ENCODE data around the gene MS4A13. TPM values are rescaled to one million over a fixed set of nuclear protein-coding genes. Genes with fewer than 3 reads are reported as not detected.

MS4A13 gene
- total and polyA plus RNA-seq, 10 of the 15 experiments (the other 5 are each of a cell fraction or from before 2014, with no cell fraction given), result not detected

DNA sequence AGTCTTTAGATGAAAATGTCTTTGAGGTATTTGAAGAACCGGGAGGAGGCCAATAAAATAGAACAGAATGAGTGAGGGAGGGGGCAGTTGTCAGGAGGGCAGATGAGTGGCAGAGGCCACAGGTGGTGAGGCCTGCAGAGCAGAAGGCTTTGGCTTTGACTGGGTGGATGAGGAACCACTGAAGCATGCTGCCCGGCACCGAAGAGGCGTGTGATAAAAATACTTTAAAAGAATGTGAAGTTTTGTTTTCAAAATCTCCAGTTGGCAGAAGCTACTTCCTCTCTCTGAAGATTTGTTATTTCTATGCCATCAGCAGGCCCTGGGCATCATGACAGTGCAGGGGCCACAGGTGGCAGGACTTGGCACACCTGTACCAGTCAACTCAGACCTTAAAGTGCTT is 16.3 kb upstream of the MS4A13 start (continued):
- TF ChIP-seq SKIL (IDR thresholded peaks at IDR 0.05; ENCODE audit: low read depth, poor library complexity, severe bottlenecking), result no peak
- peak; percentile 68 for TF ChIP-seq SPI1 (IDR thresholded peaks at IDR 0.05; ENCODE audit: borderline replicate concordance, insufficient read depth, low read depth, low read length)
- TF ChIP-seq MYB (IDR thresholded peaks at IDR 0.05; ENCODE audit: borderline replicate concordance, low read depth, low read length), result no peak
- TF ChIP-seq KAT2A (conservative IDR thresholded peaks at IDR 0.05; ENCODE audit: control insufficient read depth, low read depth, low read length), result no peak
- TF ChIP-seq STAT1 (conservative IDR thresholded peaks at IDR 0.05), result no peak
- TF ChIP-seq, protein P1, sequence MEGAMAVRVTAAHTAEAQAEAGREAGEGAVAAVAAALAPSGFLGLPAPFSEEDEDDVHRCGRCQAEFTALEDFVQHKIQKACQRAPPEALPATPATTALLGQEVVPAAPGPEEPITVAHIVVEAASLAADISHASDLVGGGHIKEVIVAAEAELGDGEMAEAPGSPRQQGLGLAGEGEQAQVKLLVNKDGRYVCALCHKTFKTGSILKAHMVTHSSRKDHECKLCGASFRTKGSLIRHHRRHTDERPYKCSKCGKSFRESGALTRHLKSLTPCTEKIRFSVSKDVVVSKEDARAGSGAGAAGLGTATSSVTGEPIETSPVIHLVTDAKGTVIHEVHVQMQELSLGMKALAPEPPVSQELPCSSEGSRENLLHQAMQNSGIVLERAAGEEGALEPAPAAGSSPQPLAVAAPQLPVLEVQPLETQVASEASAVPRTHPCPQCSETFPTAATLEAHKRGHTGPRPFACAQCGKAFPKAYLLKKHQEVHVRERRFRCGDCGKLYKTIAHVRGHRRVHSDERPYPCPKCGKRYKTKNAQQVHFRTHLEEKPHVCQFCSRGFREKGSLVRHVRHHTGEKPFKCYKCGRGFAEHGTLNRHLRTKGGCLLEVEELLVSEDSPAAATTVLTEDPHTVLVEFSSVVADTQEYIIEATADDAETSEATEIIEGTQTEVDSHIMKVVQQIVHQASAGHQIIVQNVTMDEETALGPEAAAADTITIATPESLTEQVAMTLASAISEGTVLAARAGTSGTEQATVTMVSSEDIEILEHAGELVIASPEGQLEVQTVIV (IDR thresholded peaks at IDR 0.05; ENCODE audit: borderline replicate concordance, partially characterized antibody), result no peak
- TF ChIP-seq, protein P2, sequence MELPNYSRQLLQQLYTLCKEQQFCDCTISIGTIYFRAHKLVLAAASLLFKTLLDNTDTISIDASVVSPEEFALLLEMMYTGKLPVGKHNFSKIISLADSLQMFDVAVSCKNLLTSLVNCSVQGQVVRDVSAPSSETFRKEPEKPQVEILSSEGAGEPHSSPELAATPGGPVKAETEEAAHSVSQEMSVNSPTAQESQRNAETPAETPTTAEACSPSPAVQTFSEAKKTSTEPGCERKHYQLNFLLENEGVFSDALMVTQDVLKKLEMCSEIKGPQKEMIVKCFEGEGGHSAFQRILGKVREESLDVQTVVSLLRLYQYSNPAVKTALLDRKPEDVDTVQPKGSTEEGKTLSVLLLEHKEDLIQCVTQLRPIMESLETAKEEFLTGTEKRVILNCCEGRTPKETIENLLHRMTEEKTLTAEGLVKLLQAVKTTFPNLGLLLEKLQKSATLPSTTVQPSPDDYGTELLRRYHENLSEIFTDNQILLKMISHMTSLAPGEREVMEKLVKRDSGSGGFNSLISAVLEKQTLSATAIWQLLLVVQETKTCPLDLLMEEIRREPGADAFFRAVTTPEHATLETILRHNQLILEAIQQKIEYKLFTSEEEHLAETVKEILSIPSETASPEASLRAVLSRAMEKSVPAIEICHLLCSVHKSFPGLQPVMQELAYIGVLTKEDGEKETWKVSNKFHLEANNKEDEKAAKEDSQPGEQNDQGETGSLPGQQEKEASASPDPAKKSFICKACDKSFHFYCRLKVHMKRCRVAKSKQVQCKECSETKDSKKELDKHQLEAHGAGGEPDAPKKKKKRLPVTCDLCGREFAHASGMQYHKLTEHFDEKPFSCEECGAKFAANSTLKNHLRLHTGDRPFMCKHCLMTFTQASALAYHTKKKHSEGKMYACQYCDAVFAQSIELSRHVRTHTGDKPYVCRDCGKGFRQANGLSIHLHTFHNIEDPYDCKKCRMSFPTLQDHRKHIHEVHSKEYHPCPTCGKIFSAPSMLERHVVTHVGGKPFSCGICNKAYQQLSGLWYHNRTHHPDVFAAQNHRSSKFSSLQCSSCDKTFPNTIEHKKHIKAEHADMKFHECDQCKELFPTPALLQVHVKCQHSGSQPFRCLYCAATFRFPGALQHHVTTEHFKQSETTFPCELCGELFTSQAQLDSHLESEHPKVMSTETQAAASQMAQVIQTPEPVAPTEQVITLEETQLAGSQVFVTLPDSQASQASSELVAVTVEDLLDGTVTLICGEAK (IDR thresholded peaks at IDR 0.05; ENCODE audit: borderline replicate concordance), result no peak
- TF ChIP-seq CBX3 (IDR thresholded peaks at IDR 0.05; ENCODE audit: borderline replicate concordance, low read depth), result no peak
- no peak for TF ChIP-seq ESRRA (IDR thresholded peaks at IDR 0.05; ENCODE audit: low read length)
- TF ChIP-seq ZNF207 (IDR thresholded peaks at IDR 0.05; ENCODE audit: borderline replicate concordance), result no peak
- no peak for TF ChIP-seq RELA (IDR thresholded peaks at IDR 0.05; ENCODE audit: borderline replicate concordance, partially characterized antibody)
- TF ChIP-seq RCOR1 (conservative IDR thresholded peaks at IDR 0.05; ENCODE audit: low read depth, low read length), result no peak
- TF ChIP-seq, protein P3, sequence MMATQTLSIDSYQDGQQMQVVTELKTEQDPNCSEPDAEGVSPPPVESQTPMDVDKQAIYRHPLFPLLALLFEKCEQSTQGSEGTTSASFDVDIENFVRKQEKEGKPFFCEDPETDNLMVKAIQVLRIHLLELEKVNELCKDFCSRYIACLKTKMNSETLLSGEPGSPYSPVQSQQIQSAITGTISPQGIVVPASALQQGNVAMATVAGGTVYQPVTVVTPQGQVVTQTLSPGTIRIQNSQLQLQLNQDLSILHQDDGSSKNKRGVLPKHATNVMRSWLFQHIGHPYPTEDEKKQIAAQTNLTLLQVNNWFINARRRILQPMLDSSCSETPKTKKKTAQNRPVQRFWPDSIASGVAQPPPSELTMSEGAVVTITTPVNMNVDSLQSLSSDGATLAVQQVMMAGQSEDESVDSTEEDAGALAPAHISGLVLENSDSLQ (IDR thresholded peaks at IDR 0.05), result peak; percentile 82
- no peak for TF ChIP-seq ZNF217 (IDR thresholded peaks at IDR 0.05)
- no peak for TF ChIP-seq E2F4 (IDR thresholded peaks at IDR 0.05; ENCODE audit: low read depth, low read length)
- peak; percentile 68; the same call in 1 of the 2 replicates for TF ChIP-seq PAX5 (IDR thresholded peaks at IDR 0.05; ENCODE audit: borderline replicate concordance, low read depth, low read length)
- TF ChIP-seq TCF3 (IDR thresholded peaks at IDR 0.05; ENCODE audit: borderline replicate concordance, insufficient read depth, low read depth, low read length), result 0 out of 2 replicates have a peak, but pooled peaks have one; percentile 54
- TF ChIP-seq, protein P4, sequence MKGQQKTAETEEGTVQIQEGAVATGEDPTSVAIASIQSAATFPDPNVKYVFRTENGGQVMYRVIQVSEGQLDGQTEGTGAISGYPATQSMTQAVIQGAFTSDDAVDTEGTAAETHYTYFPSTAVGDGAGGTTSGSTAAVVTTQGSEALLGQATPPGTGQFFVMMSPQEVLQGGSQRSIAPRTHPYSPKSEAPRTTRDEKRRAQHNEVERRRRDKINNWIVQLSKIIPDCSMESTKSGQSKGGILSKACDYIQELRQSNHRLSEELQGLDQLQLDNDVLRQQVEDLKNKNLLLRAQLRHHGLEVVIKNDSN (IDR thresholded peaks at IDR 0.05; ENCODE audit: borderline replicate concordance, extremely low read length, insufficient read depth, low read depth, low read length), result no peak
